Brain microvascular endothelial cell (primary cell): ENCODE data around the gene MFSD6.

Experiments used
- DNase-seq: peaks from one replicate; pipeline ENCODE4 v3.0.0-alpha.2; 2020
- H3K27ac ChIP-seq: fragments of 250-450 bp; sonication (Bioruptor Pico); 2 replicates; pipeline ENCODE4 v1.5.1; 2020; ENCODE audit warnings: mild to moderate bottlenecking, moderate library complexity
- H3K27me3 ChIP-seq: fragments of 250-450 bp; sonication (Bioruptor Pico); replicated peaks from 2 replicates; pipeline ENCODE4 v1.5.1; 2020; ENCODE audit warnings: mild to moderate bottlenecking
- H3K36me3 ChIP-seq: fragments of 250-450 bp; sonication (Bioruptor Pico); replicated peaks from 2 replicates; pipeline ENCODE4 v1.5.1; 2020; ENCODE audit warnings: mild to moderate bottlenecking
- H3K4me3 ChIP-seq: 2 replicates; pipeline ENCODE4 v1.5.1; 2011; ENCODE audit warnings: low read depth, mild to moderate bottlenecking, control low read depth, low read length, moderate library complexity
- in situ Hi-C: cut with HindIII; loops from 2 replicates; pipeline ENCODE4 v1.10.0; 2017; ENCODE audit warnings: low sequenced_read_pairs, low pct_ligation_motif_present
- TF ChIP-seq, protein P1 (sequence below): IDR thresholded peaks from 2 replicates; pipeline ENCODE4 v1.5.1; 2011; ENCODE audit warnings: low read depth, mild to moderate bottlenecking, moderate library complexity, low read length, control low read depth, inconsistent platforms; ENCODE audit errors: missing control alignments

MFSD6 gene

DNA sequence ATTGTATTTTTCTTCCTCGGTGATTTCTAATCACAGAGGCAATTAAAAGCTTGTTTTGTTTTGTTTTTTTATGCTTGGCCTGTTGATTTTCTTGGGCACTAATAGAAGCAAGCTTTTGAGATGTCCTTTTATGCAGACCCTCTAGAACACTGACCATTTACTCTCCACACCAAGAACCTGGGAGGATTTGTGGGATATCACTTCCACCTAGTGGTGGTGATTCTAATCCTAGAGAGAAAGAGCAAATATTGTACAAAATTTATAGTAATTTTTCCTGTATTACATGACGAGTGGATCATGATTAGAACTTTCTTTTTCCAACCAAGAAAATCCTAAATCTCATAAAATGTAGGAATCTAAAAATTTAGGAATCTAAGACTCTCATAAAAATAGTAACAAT, 102.9 kb downstream of the MFSD6 start:
- no peaks in the 10 kb centered on the region for H3K27me3 ChIP-seq
- DNase-seq = no peak
- TF ChIP-seq, protein P1, sequence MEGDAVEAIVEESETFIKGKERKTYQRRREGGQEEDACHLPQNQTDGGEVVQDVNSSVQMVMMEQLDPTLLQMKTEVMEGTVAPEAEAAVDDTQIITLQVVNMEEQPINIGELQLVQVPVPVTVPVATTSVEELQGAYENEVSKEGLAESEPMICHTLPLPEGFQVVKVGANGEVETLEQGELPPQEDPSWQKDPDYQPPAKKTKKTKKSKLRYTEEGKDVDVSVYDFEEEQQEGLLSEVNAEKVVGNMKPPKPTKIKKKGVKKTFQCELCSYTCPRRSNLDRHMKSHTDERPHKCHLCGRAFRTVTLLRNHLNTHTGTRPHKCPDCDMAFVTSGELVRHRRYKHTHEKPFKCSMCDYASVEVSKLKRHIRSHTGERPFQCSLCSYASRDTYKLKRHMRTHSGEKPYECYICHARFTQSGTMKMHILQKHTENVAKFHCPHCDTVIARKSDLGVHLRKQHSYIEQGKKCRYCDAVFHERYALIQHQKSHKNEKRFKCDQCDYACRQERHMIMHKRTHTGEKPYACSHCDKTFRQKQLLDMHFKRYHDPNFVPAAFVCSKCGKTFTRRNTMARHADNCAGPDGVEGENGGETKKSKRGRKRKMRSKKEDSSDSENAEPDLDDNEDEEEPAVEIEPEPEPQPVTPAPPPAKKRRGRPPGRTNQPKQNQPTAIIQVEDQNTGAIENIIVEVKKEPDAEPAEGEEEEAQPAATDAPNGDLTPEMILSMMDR = peak; percentile 50
- in situ Hi-C loops = no loop called here
- no peak overlapping the region for H3K27ac ChIP-seq
- H3K4me3 ChIP-seq = no peak overlapping the region
- H3K36me3 ChIP-seq = no peaks in the 10 kb centered on the region

DNA sequence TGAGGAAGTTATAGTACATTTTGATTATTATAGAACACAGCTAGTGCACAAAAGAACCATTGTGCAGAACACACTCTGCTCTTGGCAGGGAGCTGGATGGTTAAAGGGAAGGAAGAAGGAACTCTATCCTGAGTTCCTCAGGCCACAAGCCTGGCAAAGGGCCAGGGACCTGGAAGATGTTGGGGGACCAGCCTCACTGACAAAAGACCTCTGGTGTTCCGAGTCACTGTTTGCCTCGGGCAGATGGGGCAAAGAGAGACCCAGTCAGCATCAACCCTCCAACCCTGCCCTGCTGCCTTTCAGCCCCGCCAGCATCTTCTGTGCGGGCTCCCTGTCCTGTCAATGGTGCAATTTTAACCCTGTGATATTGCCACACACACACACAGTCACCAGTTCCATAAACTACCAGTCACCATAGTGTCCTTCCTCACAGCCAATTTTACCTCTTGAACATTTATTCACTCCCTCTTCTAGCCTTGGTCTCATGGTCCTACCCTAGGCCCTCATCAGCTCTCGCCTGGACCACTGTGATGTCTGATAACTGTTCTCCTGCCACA, 104.5 kb downstream of the MFSD6 start:
- no peaks in the 10 kb centered on the region for H3K36me3 ChIP-seq
- no peak for DNase-seq
- TF ChIP-seq, protein P1 = no peak
- in situ Hi-C loops = no loop called here
- no peak overlapping the region for H3K4me3 ChIP-seq
- H3K27me3 ChIP-seq = no peaks in the 10 kb centered on the region
- H3K27ac ChIP-seq = no peak overlapping the region

DNA sequence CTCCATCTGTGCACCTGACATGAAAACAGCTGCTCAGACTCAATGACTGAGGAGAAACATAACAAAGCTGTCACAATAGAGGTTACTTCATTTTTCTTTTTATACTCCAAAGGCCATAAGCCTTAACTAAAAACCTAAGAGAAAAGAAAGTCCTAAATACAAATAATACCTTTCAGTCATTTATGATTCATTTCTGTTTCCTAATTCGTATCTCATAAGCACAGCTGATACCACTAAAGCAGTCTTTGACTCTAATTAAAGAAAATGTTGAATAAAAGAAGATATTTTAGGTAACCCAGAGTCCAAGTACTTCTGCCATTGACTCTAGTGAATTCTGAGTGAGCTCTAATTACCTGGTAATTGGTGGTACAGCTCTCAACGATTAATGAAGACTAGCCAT, 105.7 kb downstream of the MFSD6 start:
- DNase-seq = no peak
- no peaks in the 10 kb centered on the region for H3K27me3 ChIP-seq
- H3K4me3 ChIP-seq = no peak overlapping the region
- in situ Hi-C loops = no loop called here
- H3K36me3 ChIP-seq = no peaks in the 10 kb centered on the region
- H3K27ac ChIP-seq = no peak overlapping the region
- TF ChIP-seq, protein P1 = no peak

DNA sequence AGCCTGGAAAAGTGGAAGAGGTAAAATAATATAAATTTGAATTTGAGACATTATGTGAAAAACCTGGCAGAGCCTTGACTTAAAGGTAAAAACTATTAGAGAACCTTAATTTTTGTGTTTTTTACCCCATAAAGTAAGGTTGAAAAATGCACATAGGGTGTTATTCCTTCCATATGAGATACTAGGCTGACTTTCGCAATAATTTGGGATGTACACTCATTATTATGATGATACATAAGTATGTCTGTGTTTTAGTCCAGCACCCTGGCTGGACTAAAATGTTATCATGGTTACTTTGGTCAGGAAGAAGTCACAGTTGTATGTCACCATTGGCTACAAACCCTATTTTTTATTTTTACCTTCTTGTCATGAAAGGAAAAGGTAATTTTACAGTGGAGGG, 106.5 kb downstream of the MFSD6 start:
- DNase-seq = no peak
- in situ Hi-C loops = no loop called here
- TF ChIP-seq, protein P1 = no peak
- no peaks in the 10 kb centered on the region for H3K27me3 ChIP-seq
- no peak overlapping the region for H3K4me3 ChIP-seq
- no peaks in the 10 kb centered on the region for H3K36me3 ChIP-seq
- H3K27ac ChIP-seq = no peak overlapping the region

DNA sequence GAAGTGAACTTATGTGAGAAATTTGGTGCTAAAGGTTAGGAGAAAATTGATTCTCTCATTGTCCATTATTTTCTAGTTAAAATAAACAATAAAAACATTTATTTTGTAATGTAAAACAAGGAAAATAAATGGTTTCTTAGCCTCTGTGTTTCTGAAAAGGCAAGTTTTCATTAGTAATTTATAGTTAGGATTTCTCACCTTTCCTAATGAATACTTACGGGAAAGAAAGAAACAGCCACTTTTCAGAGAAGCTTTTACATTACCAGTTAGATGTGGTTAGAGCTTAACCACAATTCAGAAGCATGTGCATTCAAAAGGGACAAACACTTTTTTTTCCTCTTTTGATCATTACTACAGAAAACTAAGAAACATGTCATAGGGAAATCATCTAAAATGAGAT, 107.5 kb downstream of the MFSD6 start:
- H3K36me3 ChIP-seq = no peaks in the 10 kb centered on the region
- no peak for DNase-seq
- H3K27ac ChIP-seq = no peak overlapping the region
- TF ChIP-seq, protein P1 = no peak
- no peak overlapping the region for H3K4me3 ChIP-seq
- in situ Hi-C loops = no loop called here
- H3K27me3 ChIP-seq = no peaks in the 10 kb centered on the region

DNA sequence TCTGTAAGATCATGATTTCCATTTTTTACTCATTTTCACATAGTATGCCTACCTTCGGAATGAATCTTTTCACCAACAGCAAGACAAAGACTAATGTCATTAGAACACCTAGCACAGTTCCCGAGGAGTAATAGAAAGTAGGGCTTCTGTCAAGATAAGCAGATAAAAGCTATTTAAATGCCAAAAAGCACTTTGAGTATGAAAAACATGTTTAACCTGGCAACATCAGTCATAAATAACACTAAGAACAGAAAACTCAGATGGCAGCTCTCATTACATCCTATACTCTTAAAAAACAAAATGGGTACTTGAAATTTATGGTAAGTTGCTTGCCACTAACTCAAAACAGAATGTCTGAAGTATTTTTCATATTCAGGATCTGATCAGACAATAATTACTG, 109.3 kb downstream of the MFSD6 start:
- no peaks in the 10 kb centered on the region for H3K36me3 ChIP-seq
- TF ChIP-seq, protein P1 = no peak
- in situ Hi-C loops = no loop called here
- H3K4me3 ChIP-seq = no peak overlapping the region
- no peak overlapping the region for H3K27ac ChIP-seq
- H3K27me3 ChIP-seq = no peaks in the 10 kb centered on the region
- DNase-seq = no peak
